22Rv1 (cell line): ENCODE measurements around the gene PLCB4.
A peak's percentile ranks its signal among the peaks of the same experiment; 100 is the strongest.

Experiments used
- H3K27ac ChIP-seq: fragments of 450-650 bp; 2 replicates; pipeline ENCODE4 v1.5.1; 2017
- CTCF ChIP-seq: fragments of 450-650 bp; IDR thresholded peaks from 2 replicates; pipeline ENCODE4 v1.5.1; 2017; ENCODE audit warnings: mild to moderate bottlenecking
- ZFX ChIP-seq: fragments of 450-650 bp; IDR thresholded peaks from 2 replicates; pipeline ENCODE4 v1.6.1; 2017; ENCODE audit warnings: antibody characterized with exemption, borderline replicate concordance

PLCB4 gene

GRCh38 chr20:9329355-9330101, 260.6 kb downstream of the PLCB4 start:
- no peak for TF ChIP-seq ZFX
- no peak for TF ChIP-seq CTCF
- no peak overlapping the region for H3K27ac ChIP-seq

- TF ChIP-seq CTCF (no peak), ZFX (no peak)
- H3K27ac ChIP-seq, result no peak overlapping the region
These were observed 261.3 kb downstream of the PLCB4 start for GRCh38 chr20:9330151-9330550.

- TF ChIP-seq CTCF (no peak), ZFX (no peak)
These were observed 263.0 kb downstream of the PLCB4 start for GRCh38 chr20:9331707-9332435.

GRCh38 chr20:9332791-9333479, 264.0 kb downstream of the PLCB4 start:
- TF ChIP-seq ZFX (no peak), CTCF (no peak)
- H3K27ac ChIP-seq, result no peak overlapping the region

More at GRCh38 chr20:9331707-9332435, 263.0 kb downstream of the PLCB4 start:
- no peak overlapping the region for H3K27ac ChIP-seq

- TF ChIP-seq ZFX (no peak), CTCF (no peak)
- peak overlapping the region; percentile 18; the same call in 1 of the 2 replicates for H3K27ac ChIP-seq
These were observed 266.0 kb downstream of the PLCB4 start for GRCh38 chr20:9334866-9335265.

GRCh38 chr20:9338101-9338500, 269.2 kb downstream of the PLCB4 start:
- no peak for TF ChIP-seq ZFX
- TF ChIP-seq CTCF, result no peak
- no peak overlapping the region for H3K27ac ChIP-seq

GRCh38 chr20:9339708-9340107, 270.8 kb downstream of the PLCB4 start:
- no peak overlapping the region for H3K27ac ChIP-seq
- TF ChIP-seq ZFX (no peak), CTCF (no peak)
